ENCODE measurements around the gene LTBP4.
"Not testable (repeated sequence)": the region's sequence is repeated elsewhere in the genome, so short reads cannot be mapped to it uniquely, and the experiment has no call there.

Gene LTBP4

DNA sequence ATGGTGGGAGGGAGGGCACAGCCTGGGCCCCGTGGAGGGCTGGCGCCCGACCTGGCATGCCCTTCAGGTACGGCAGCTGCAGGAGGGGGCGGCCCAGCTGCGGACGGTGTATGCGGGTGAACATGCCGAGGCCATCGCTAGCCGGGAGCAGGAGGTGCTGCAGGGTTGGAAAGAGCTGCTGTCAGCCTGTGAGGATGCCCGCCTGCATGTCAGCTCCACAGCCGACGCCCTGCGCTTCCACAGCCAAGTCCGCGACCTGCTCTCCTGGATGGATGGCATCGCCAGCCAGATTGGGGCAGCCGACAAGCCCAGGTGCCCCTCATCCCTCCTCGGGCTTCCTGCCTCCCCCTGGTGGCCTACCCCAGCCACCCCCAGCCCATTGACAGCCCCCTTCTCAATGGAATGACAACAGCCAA is 41.1 kb upstream of the LTBP4 start:
- TF ChIP-seq, protein P1, sequence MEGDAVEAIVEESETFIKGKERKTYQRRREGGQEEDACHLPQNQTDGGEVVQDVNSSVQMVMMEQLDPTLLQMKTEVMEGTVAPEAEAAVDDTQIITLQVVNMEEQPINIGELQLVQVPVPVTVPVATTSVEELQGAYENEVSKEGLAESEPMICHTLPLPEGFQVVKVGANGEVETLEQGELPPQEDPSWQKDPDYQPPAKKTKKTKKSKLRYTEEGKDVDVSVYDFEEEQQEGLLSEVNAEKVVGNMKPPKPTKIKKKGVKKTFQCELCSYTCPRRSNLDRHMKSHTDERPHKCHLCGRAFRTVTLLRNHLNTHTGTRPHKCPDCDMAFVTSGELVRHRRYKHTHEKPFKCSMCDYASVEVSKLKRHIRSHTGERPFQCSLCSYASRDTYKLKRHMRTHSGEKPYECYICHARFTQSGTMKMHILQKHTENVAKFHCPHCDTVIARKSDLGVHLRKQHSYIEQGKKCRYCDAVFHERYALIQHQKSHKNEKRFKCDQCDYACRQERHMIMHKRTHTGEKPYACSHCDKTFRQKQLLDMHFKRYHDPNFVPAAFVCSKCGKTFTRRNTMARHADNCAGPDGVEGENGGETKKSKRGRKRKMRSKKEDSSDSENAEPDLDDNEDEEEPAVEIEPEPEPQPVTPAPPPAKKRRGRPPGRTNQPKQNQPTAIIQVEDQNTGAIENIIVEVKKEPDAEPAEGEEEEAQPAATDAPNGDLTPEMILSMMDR (IDR thresholded peaks at IDR 0.05; ENCODE audit: control insufficient read depth, extremely low read depth, insufficient read depth): no peak
- no peak overlapping the region for H3K4me3 ChIP-seq (ENCODE audit: low read depth, low read length)
- DNase-seq (ENCODE audit: low read depth): no peak

DNA sequence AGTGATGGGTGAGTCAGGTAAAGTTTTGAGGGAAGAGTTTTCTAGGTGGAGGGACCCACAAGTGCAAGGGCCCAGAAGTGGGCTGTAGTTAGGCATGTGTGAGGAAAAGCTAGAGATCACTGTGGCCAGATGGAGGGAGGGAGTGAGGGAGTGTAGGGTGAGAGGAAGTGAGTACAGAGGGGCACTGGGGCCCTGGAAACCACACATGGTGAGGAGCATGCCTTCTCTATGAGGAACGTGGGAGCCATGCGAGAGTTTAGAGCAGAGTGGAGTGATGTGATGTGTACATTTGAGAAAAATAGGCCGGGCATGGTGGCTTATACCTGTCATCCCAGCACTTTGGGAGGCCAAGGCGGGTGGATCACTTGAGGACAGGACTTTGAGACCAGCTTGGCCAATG is 39.2 kb upstream of the LTBP4 start:
- TF ChIP-seq, protein P1 (IDR thresholded peaks at IDR 0.05; ENCODE audit: control insufficient read depth, extremely low read depth, insufficient read depth): no peak
- no peak overlapping the region for H3K4me3 ChIP-seq (ENCODE audit: low read depth, low read length)
- DNase-seq (ENCODE audit: low read depth): no peak

DNA sequence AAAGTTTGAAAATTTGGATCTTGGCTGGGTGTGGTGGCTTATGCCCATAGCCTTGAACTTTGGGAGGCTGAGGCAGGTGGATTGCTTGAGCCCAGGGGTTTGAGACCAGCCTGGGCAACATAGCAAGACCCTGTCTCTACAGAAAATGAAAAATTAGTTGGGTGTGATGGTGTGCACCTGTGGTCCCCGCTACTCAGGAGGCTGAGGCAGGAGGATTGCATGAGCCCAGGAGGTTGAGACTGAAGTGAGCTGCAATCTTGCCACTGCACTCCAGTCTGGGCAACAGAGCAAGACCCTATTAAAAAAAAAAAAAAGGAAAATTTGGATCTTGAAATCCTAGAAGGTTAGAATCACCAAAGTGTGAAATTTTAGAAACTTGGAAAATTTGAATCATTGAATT is 36.6 kb upstream of the LTBP4 start:
- not testable (repeated sequence) for DNase-seq (ENCODE audit: low read depth); H3K4me3 ChIP-seq (ENCODE audit: low read depth, low read length)

DNA sequence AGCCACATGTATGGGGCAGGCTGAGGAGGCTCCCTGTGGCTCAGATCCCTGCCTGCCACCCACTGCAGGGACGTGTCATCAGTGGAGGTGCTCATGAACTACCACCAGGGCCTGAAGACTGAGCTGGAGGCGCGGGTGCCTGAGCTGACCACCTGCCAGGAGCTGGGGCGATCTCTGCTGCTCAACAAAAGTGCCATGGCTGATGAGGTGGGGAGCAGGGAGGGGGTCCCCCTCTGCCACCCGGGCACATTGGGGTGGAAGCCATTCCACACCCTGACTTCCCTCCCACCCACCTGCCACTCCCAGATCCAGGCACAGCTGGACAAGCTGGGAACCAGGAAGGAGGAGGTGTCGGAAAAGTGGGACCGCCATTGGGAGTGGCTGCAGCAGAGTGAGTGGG is 35.8 kb upstream of the LTBP4 start:
- TF ChIP-seq, protein P1 (IDR thresholded peaks at IDR 0.05; ENCODE audit: control insufficient read depth, extremely low read depth, insufficient read depth): no peak
- no peak for DNase-seq (ENCODE audit: low read depth)
- no peak overlapping the region for H3K4me3 ChIP-seq (ENCODE audit: low read depth, low read length)

DNA sequence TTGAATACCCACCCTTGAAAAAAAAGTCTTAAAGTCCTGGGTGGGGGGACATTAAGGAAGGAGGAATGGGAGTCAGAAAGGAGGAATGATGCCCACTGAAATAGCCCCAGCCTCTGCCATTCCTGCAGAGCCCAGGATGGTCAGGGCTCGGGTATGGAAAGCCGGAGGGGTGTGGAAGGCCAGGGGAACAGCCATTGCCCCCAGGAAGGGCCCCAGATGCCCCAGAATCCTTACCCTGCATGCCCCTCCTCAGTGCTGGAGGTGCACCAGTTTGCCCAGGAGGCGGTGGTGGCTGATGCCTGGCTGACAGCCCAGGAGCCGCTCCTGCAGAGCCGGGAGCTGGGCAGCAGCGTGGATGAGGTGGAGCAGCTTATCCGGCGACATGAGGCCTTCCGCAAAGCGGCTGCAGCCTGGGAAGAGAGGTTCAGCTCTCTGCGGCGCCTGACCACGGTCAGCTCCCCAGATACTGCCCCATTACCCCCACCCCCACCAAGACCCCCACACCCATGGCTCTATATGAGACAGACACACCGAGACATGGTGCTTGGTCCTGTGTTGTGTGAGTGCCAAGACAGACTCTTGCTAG is 35.2 kb upstream of the LTBP4 start:
- TF ChIP-seq, protein P1 (IDR thresholded peaks at IDR 0.05; ENCODE audit: control insufficient read depth, extremely low read depth, insufficient read depth): no peak
- no peak for DNase-seq (ENCODE audit: low read depth)
- H3K4me3 ChIP-seq (ENCODE audit: low read depth, low read length): no peak overlapping the region

DNA sequence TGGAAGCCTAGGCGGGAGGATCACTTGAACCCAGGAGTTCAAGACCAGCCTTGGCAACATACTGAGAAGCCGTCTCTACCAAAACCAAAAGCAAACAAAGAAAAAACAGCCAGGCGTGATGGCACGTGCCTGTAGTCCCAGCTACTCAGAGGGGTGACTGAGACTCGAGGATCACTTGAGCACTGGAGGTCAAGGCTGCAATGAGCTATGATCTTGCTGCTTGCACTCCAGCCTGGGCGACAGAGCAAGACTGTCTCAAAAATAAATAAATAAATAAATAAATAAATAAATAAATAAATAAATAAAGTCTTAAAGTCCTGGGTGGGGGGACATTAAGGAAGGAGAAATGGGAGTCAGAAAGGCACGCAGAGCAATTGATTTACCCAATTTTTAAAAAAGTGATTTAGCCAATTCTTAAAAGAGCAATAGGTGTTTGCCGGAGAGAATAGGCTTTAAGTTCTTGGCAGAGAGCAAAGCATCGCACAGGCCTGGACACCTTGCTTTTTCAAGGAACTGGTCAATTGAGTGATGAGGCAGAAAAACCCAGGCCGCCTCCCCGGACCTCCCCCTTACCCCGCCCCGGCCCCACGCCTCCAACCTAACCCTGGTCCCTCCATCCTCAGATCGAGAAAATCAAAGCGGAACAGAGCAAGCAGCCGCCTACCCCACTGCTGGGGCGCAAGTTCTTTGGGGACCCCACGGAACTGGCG is 34.0 kb upstream of the LTBP4 start:
- H3K4me3 ChIP-seq (ENCODE audit: low read depth, low read length): no peak overlapping the region
- TF ChIP-seq, protein P1 (IDR thresholded peaks at IDR 0.05; ENCODE audit: control insufficient read depth, extremely low read depth, insufficient read depth): no peak
- no peak for DNase-seq (ENCODE audit: low read depth)

DNA sequence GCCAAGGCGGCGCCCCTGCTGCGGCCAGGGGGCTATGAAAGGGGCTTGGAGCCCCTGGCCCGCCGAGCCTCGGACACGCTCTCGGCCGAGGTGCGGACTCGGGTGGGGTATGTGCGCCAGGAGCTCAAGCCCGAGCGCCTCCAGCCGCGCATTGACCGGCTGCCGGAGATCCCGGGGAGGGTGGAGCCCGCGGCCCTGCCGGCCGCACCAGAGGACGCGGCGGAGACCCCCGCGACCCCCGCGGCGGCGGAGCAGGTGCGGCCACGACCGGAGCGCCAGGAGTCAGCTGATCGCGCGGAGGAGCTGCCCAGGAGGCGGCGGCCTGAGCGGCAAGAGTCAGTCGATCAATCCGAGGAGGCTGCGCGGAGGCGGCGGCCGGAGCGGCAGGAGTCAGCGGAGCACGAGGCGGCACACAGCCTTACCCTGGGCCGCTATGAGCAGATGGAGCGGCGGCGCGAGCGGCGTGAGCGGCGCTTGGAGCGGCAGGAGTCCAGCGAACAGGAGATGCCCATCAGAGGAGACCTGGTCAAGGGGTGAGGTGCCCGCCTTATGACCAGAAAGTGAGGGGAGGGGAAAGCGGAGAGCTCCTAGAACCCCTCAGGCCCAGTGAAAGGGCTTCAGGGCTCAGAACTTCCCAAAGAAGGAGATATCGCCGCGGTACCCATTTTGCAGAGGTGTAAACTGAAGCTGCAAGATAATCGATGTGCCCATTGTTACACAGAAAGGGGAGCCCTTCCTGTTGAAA is 33.2 kb upstream of the LTBP4 start:
- DNase-seq (ENCODE audit: low read depth): no peak
- no peak overlapping the region for H3K4me3 ChIP-seq (ENCODE audit: low read depth, low read length)
- TF ChIP-seq, protein P1 (IDR thresholded peaks at IDR 0.05; ENCODE audit: control insufficient read depth, extremely low read depth, insufficient read depth): no peak

Measured in LNCaP clone FGC (cell line).